GOT3 (cell line): ENCODE measurements around the gene COL13A1.

Experiments
- DNase-seq: peaks from one replicate; lab custom pipeline; 2025; ENCODE audit warnings: mixed read lengths; lab: John Stamatoyannopoulos, UW

The COL13A1 gene

DNA sequence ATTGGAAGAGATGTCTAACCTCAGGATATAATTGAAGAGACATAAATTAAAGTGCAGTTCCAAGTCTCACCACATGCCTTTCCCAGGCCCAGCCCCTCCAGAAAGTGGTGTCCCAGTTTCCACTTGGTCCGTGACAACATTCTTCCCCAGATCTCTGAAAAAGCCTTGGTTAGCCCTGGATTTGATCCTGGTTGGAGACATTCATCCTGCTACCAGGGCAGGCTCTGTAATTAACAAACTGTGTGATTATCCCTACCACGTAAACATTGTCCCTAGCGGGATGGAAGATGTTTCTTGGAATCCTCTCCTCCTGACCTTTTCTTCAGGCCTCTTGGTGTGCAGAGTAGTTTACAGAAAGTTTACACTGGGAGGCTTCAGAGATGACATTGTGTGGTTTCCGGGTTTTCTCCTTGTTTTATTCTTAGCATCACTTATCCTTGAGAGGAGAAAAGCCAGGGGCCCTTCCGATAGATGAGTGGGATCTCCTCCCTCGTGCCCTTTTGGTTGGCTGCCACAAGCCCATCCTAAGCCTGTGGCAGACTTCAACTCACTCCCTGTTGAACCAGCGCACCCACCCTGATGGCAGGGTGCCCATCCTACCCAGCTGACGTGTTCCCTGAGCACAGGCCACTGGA is 83.8 kb downstream of the COL13A1 start:
- no peak for DNase-seq

DNA sequence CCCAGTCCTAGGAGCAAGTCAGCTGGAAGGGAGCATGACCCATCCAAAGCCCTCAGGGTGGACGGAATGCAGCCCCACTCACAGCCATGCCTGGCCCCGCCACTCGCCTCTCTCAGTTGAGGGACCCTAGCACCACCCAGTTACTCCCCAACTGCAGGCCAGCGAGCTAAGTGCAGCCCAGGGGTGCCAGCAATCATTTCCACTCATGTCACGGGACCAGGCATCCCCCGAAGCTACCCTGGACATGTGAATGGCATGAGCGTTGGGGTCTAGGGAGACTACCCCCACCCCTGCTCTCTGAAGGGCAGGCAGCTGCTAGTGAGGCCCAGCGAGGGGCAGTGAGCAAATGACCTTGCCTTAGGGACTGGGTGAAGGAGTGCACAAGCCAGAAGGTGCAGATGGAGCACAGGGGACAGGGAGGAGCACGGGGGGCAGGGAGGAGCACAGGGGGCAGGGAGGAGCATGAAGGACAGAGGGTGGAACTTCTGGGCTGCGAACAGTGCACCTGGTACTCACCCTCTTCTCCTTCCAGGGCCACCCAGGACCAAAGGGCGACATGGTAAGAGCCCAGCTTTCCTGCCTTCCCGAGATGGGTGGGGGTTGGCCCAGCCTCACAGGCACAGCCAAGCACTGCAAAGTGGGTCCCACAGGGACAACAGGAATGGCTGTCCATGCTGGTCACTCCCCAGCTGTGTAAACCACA is 87.3 kb downstream of the COL13A1 start:
- DNase-seq, result no peak

DNA sequence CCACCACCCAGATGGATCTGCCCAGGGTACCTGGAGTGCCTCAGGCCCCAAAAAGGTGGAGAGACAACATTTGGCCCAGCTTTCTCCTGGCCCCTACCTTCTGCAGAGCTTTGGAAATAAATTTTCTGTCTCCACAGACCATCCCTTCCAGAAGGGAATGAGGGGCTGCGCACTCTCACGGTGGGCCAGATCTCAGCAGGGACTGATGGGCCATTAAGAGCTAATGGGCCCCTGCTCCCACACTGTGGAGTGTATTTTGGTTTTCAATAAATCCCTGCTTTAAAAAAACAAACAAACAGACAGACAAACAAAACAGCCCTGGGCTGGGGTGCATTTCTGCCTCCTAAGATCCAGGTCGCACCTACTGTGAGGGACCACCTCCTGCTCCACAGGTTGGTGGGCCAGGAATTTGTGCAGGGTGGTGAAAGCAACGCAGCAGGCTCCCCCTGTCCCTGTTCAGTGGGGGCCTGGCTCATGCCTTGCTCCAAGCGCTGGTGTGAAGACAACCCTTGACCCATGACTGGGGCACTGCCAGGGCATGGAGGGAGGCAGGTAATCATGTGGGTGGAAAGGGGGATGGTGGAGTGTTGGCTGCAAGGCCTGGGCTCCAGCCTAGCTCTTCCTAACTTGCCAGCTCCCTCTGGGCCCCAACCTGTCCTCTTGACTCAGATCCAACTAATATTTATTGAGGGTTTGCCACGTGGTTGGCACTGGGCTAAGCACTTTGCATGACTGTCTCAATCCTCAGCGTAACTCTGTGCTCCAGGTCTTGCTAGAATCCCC is 88.5 kb downstream of the COL13A1 start:
- DNase-seq, result no peak

DNA sequence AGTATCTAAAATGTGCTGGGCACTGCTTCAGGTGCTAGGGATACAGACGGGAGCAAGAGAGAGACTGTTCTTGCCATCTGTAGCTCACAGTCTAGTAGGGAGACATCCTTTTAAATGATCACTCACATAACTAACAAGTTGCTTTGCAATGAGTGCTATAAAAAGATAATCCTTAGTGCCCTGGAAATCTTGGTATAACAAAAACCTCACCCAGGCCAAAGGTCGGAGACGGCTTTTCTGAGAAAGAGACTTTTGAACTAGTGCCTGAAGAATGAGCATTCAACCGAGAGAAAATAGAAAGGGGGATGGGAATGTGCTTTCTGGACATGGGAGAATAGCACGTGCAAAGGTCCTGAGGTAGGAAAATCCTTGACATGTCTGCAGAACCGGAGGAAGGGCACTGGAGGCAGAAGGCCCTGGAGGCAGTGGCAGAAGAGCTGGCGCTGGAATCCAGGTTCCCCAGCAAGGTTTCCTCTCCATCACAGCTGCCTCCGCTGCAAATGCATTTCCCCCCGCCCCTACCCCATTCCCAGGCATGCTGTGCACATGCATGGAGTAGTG is 89.4 kb downstream of the COL13A1 start:
- no peak for DNase-seq

DNA sequence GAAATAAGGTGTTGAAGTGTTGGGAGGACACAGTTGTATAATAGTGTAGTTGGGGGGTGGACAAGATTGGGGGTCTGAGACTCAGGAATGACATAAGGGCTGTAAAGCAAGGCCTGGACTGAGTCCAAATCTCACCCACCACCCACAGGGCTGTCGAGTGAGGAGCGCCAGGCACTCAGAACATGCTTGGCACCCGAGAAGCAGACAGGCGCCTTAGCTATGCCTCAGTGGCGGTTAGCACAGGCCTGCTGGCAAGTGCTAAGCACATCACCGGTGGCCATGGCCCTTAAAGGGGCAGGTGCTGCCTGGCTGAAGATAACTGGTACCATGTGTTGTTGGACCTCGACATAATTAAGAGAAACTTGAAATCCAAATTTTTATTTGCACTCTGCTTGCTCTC is 90.7 kb downstream of the COL13A1 start:
- DNase-seq, result no peak

DNA sequence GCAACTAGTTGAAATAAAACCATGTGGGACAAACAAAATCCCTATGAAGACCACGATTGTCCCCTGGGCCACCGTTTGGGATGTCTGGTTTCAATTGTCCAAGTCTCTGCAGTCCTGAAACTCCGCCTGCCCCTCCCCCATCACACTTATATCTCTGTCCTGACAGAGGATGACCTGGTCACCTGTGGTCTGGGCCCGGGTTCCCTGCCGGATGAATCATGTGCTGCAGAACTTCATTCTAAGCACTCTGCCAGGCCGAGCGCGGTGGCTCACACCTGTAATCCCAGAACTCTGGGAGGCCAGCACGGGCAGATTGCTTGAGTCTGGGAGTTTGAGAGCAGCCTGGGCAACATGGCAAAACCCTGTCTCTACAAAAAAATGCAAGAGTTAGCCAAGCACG is 91.1 kb downstream of the COL13A1 start:
- DNase-seq, result no peak

DNA sequence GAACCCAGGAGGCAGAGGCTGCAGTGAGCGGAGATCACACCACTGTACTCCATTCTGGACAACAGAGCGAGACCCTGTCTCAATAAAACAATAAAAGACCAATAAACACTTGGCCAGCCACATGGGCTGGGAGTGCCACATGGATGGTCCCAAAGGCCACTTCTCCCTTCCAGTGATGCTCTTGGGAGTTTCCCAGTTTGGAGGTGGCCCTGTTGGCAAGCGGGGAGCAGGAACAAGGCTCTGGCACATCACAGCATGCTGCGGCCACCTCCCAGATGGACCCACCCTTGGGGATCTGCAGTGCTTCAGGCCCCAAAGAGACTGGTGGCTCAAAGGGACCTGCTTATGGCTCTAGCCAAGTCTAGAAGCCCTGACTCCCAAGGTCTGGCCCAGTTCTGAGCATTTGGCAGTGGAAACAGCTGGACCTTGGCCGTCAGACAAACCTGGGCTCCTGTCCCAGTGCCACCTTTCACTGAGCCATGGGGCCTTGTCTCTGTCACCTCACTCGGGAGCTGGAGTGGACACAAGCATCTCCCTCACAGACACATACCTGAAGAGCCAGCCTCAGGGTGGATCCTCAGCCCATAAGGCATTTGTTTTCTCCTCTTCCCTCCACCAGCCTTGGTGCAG is 91.7 kb downstream of the COL13A1 start:
- DNase-seq, result no peak

DNA sequence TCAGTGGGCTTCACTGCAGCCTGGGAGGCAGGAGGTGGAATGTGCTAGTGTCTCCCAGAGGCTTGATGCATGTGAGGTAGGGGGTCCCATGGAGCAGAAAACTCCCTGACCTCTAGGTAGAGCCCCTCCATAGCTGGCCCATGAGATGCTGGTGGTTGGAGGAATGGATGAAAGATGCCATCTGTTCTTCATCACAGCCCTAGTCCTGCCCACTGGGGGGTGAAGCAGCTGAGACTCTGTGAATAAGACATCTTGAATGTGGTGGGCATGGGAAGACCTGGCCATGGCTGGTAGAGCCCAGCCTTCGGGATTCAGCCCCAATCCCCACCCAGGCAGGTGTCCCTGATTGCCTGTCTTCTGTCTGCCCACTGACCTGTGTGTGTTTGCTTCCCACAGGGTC is 92.5 kb downstream of the COL13A1 start:
- DNase-seq, result no peak

DNA sequence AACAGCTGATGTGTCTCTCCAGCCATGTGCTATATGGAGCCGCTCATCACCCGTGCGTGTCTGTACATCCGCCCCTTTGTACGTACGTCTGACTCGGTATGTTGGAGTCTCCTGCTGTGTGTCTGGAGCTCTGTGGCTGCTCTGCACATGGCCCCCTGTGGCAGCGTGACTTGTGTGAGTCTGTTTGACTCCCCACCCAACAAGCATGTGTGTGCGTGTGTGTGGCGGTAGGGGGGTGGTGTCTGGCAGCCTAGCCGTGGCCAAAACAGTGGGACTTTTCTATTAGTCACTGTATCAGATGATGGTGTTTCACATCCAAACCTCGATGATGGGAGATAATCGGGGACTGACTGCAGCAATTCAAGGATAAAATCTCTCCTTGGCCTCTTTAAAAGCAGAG is 94.1 kb downstream of the COL13A1 start:
- DNase-seq, result no peak

DNA sequence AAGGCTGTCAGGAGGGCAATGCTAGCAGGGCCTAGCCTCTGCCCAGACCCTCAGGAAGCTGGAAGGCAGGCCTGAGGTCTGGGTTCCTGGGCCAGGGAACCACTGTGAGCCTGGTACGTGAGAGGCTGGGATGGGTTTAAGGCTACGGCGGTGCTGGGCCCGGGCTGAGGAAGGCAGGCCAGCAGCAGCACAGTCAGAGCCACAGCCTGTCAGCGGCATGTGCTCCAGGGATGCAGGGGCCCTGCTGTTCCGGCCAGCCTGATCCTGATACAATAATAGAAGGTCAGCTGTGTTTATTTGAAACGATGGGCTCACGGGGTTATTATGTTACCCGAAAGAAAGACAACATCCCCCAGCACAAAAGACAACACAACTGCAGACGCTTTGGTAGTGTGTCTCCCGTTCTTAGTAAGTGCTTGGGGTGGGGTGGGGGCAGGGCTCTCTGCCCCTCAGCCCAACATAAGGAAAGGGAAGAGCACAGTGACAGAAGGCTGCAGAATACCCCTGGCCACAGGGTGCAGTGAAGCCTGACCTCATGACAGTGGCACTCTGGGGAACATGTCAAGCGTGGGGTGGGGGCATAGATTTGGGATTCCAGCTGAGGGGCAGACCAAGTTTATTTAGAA is 95.0 kb downstream of the COL13A1 start:
- no peak for DNase-seq

DNA sequence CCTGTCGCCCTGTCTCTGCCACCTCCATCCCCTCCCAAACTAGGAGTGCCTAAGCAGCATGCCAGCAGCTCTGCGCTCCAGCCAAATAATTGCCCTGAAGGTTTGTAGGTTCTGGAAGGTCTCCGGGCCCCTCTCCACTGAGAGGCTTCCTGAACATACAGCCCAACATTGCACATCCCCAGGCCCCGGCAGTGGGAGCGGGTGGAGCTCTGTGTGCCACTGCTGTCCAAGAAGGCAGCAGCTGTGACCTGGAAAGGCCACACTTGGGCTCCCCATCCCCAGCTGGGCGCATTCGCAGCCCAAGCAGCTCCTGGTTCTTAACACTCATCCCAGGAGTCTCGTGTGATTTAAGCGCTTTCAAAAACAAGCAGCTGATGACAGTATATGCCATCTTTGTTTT is 95.7 kb downstream of the COL13A1 start:
- DNase-seq, result no peak

DNA sequence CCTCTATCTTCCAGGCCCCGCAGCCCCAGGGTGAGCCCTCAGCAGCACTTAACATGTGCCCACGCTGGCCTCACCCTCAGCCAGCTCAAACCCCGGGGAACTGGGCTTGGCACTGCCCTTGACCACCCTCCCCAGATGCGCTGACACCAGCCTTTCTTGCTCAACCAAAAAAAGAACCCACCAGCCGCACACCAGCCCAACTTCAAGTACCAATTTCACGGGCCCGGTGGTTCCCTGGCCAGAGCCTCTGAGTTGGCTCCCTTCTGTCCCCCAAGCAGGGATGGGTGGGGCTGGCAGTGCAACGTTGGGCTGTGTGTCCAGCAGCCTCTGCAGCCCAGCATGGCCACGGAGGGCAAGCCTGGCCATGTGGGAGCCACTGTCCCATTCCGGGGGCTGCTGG is 96.3 kb downstream of the COL13A1 start:
- DNase-seq, result no peak

DNA sequence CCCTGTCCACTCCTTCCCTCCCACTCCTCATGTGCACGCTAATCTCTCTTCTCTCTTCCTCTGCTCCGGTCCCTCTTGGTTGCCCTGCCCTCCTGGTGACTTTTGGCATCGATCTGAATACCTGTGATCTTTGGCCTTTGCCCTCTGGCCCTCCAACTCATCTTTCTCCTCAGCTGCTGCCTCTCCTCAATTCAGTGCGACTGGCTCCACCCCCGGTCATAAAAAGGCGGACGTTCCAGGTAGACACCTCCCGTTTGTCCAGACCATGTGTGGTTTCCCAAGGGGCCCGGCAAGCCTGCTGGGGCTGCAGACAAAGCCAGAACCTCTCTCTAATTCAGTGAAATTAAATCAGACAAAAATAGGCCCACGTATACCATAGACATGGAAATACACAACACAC is 96.8 kb downstream of the COL13A1 start:
- DNase-seq, result no peak

DNA sequence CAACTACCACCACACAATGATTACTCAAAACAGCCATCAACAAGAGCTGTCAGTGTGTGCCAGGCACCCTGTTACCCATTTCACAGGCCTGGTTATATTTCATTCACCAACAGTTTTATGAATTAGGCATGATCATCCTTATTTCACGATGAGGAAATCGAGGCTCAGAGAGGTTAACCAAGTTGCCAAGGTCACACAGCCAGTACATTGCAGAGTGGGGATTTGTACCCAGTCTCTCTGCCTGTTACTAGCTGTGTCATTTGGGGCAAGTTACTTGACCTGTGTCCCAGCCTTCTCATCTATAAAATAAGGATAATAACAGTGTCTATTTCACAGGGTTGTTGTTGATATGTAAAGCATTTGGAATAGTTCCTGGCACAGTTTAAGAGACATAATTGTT is 97.2 kb downstream of the COL13A1 start:
- no peak for DNase-seq

DNA sequence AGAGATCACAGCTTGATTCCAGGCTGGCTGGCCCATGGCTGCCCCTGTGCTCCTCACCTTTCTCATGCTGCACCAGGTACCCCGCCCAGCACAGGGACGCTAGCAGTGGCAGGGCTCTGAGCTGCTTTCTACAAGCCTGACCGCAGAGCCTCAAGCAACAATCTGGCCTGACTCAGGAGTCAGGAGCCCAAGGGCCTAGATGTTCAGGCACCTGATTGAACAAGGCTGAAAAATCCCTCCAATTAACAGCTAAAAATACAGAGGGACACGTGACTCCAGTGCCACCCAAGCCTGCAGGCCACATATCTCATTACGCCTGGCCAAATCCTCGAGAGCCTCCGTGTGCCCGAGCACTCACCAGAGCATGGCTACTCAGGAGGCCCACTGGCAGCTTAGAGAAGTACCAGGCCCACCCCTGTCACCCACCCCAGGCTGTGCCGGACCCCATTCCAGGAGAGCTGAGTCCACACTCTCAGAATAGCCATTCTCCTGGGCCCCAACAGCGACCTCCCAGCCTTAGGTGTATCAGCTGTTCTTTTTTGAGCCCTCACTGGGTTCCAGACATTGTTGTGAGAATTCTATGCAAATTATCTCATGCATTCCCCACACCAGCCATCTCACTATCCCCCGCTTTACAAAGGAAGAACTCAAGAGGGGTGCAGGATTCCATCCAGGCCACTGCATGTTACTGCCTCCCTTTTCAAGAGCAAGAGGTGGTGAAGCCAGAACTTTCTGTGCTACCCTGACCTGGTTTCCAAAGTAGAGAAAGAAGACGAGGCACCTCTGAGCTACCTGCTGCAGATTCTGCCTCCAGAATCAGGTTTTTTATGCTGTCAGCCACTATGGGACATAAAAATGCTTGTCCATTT is 98.3 kb downstream of the COL13A1 start:
- DNase-seq, result no peak

DNA sequence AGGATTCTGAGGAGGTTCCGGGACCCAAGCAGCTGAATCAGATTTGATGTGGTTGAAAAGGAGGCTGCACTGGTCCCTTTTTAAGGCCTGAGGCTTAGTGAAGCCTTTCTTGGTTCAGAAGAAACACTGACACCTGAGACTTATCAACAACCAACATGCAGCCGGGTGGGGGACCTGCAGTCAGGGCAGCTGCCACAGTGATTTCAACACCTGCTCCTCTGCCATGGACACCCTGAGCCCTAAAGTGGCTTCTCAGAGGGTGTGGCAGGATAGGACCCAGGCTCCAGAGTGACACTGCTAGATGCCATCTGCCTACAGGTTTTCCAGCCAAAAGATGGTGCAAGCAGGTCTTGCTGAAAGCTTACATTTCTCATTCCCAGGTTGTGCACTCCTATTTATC is 99.3 kb downstream of the COL13A1 start:
- no peak for DNase-seq

DNA sequence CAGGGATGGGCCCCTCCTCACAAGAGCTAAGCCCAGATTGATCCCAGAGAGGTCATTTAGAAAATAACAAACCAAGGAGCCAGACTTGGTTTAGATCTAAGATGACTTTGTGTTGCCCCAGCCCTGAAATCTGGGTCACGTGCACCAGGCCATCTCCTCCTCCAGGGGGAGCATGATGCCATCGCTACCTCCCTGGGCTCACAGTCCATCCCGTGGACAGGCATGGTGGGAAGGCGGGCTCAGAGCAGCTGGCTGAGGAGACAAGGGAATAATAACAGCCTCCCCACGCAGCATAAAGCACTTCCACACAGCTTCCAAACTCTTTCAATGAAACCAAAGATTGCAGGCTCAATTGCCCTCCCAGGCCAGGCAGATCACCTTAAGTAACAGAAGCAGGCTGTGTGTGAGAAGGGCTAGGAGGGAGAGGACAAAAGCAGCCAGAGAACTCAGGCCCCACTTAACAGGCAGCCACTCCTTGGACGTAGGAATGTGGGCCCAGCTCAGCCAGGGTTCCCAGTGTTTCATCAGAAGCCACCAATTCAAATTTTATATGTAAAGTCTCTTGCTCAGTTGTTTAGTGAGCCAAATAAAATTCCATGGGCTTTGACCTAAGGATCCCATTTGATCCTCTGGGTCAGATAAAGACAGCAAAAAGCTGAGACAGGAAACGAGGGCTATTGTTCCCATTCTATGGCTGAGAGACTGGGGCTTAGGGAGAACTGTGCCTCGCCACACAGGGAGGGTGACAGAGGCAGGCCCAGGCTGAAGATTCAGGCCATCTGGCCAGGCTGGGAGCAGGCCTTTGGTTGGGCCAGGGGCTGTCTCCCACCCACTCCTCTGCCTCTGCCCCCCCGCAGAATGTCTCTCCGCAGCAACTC is 100.2 kb downstream of the COL13A1 start:
- no peak for DNase-seq

DNA sequence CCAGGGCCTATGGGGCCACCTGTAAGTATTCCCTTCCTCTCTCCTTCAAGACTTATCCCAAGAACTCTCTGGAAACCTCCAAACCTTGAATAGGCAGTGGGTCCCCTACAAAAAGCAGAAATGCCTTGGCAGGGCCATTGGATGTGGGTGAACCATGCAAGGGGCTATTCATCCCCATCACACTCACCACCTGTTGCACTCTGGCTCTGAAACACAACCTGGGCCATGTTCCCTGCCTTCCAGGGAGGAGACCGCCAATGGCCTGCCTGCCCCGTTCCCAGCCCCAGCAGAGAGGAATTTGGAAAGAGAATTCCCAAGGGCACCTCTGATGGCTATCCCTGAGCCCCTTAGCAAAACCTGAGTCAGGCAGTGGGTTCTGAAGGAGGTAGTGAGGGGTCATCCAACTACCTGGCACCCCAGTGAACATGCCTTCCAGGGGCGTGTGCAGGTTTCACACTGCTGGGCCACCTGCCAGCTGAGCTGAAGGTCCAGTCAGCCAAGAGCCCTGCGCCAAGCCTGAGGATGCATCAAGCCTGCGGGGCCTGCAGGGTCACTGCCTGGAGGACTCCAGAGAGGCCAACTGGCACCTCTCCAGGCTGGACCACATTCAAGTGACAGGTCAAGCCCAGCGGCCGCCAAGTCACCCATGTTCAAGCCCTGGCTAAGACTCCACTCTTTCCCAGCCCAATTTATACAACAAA is 101.3 kb downstream of the COL13A1 start:
- no peak for DNase-seq

DNA sequence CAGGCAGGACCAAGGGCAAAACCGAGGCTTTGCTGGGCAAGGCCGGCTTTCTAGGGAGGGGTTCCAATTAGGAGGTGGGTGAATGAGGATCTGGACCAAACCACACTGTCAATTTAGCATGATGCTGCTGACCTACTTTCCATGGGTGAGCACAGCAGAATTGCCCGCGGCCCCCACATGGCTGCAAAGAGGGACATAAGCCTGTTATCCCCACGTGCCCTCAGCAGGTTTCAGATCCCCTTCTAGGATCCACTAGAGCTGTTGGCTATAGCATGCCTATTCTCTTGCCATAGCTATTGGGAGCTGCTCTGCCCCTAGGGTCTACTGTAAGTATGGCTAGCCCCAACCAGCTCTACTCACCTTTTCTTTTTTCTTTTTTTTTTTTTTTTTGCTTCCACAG is 102.8 kb downstream of the COL13A1 start:
- DNase-seq, result no peak
